NOMO-1 treated with dmso at 0.1 percent for 144 hours (cell line): ENCODE measurements around the gene PLA2G2F.

ENCODE experiments used
- DNase-seq: peaks from one replicate; lab custom pipeline; 2025; ENCODE audit not compliant: unreplicated experiment; lab: John Stamatoyannopoulos, UW

Gene PLA2G2F

GRCh38 chr1:20187813-20188454, 48.8 kb downstream of the PLA2G2F start:
- no peak for DNase-seq

- no peak for DNase-seq
Measured at GRCh38 chr1:20188455-20188817, 49.3 kb downstream of the PLA2G2F start.

GRCh38 chr1:20189664-20190063, 50.5 kb downstream of the PLA2G2F start:
- DNase-seq = no peak

GRCh38 chr1:20190256-20191160, 51.4 kb downstream of the PLA2G2F start:
- no peak for DNase-seq

- DNase-seq = no peak
Measured at GRCh38 chr1:20191266-20191825, 52.2 kb downstream of the PLA2G2F start.

GRCh38 chr1:20192364-20192763, 53.2 kb downstream of the PLA2G2F start:
- no peak for DNase-seq

GRCh38 chr1:20192871-20193411, 53.8 kb downstream of the PLA2G2F start:
- no peak for DNase-seq

- DNase-seq = no peak
Measured at GRCh38 chr1:20194224-20194623, 55.1 kb downstream of the PLA2G2F start.

- DNase-seq = peak; percentile 75
Measured at GRCh38 chr1:20194757-20195461, 55.8 kb downstream of the PLA2G2F start.

- no peak for DNase-seq
Measured at GRCh38 chr1:20195462-20195780, 56.3 kb downstream of the PLA2G2F start.

GRCh38 chr1:20197329-20197791, 58.2 kb downstream of the PLA2G2F start:
- DNase-seq = no peak

GRCh38 chr1:20198296-20198695, 59.2 kb downstream of the PLA2G2F start:
- no peak for DNase-seq

GRCh38 chr1:20198918-20199317, 59.8 kb downstream of the PLA2G2F start:
- DNase-seq = no peak

GRCh38 chr1:20199403-20199802, 60.3 kb downstream of the PLA2G2F start:
- no peak for DNase-seq

GRCh38 chr1:20199840-20200239, 60.7 kb downstream of the PLA2G2F start:
- DNase-seq = no peak
